ENCODE measurements around the gene LCLAT1. TPM values are rescaled to one million over a fixed set of nuclear protein-coding genes. Genes with fewer than 3 reads are reported as not detected.

LCLAT1 gene
- total RNA-seq, 2 donors from 2014 or later = 30.2 to 34.2 TPM

- H3K4me3 Mint-ChIP-seq = no peak overlapping the region
- TF ChIP-seq CTCF (conservative IDR thresholded peaks at IDR 0.05) = no peak
- no peaks in the 10 kb centered on the region for H3K9me3 Mint-ChIP-seq
- no peaks in the 10 kb centered on the region for H3K9me3 ChIP-seq (ENCODE audit: control insufficient read depth, low read length)
- DNase-seq = no peak
- no peaks in the 10 kb centered on the region for H3K36me3 Mint-ChIP-seq (ENCODE audit: low read depth)
- 96 to 100% methylated on average over 2 to 3 of the region's 3 CpGs for WGBS, 2 experiments (ENCODE audit: insufficient coverage in 1 of 2, insufficient read length in 1 of 2)
- H3K4me3 ChIP-seq (ENCODE audit: low read length) = no peak overlapping the region
- H3K9ac ChIP-seq (ENCODE audit: extremely low read depth, low read length, poor library complexity, severe bottlenecking) = no peak overlapping the region
- H3K27me3 Mint-ChIP-seq (ENCODE audit: insufficient read depth) = no peaks in the 10 kb centered on the region
- H3K27ac Mint-ChIP-seq = no peak overlapping the region
- H3K27ac ChIP-seq (ENCODE audit: low read depth, low read length) = no peak overlapping the region
- no peaks in the 10 kb centered on the region for H3K36me3 ChIP-seq (ENCODE audit: control insufficient read depth, insufficient read depth, low read length)
- H3K4me1 Mint-ChIP-seq = peaks cover 6% of the 10 kb centered on the region
- H3K4me1 ChIP-seq (ENCODE audit: control insufficient read depth, insufficient read depth, low read length) = no peaks in the 10 kb centered on the region
- H3K27me3 ChIP-seq (ENCODE audit: control insufficient read depth, insufficient read depth, low read length, poor library complexity, severe bottlenecking) = no peaks in the 10 kb centered on the region
These were observed 136.2 kb downstream of the LCLAT1 start for GRCh38 chr2:30583204-30583749.

DNA sequence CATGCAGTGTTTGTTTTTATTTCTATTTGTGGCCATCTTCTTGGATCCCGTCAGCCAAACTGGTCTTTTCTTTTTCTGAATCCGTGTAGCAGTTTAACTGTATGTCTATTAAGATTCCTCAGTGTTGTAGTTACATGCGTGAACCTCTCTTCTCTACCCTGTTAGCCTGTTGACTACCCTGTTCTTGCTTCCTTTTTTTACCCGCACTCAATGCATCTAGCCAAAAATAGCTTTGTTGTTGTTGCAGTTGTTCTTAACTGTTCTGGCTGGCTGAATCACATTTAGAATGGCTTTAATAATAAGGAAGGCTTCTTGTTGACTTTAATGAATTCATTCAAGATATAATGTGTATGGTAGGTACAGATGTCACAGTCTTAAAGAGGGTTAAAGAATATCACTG lies 137.1 kb downstream of the LCLAT1 start:
- Histone ChIP-seq H3K36me3 (ENCODE audit: control insufficient read depth, insufficient read depth, low read length) (no peaks in the 10 kb centered on the region), H3K9me3 (ENCODE audit: control insufficient read depth, low read length) (no peaks in the 10 kb centered on the region), H3K4me3 (ENCODE audit: low read length) (no peak overlapping the region), H3K27me3 (ENCODE audit: control insufficient read depth, insufficient read depth, low read length, poor library complexity, severe bottlenecking) (no peaks in the 10 kb centered on the region), H3K9ac (ENCODE audit: extremely low read depth, low read length, poor library complexity, severe bottlenecking) (no peak overlapping the region), H3K27ac (ENCODE audit: low read depth, low read length) (no peak overlapping the region), H3K4me1 (ENCODE audit: control insufficient read depth, insufficient read depth, low read length) (no peaks in the 10 kb centered on the region)
- 93 to 94% methylated on average over 2 to 4 of the region's 4 CpGs for WGBS, 2 experiments (ENCODE audit: insufficient coverage in 1 of 2, insufficient read length in 1 of 2)
- no peak for DNase-seq
- no peak for TF ChIP-seq CTCF (conservative IDR thresholded peaks at IDR 0.05)
- Mint-ChIP-seq H3K27me3 (ENCODE audit: insufficient read depth) (no peaks in the 10 kb centered on the region), H3K9me3 (no peaks in the 10 kb centered on the region), H3K4me3 (no peak overlapping the region), H3K27ac (peak overlapping the region; percentile 66), H3K36me3 (ENCODE audit: low read depth) (no peaks in the 10 kb centered on the region), H3K4me1 (peaks cover 4% of the 10 kb centered on the region)

GRCh38 chr2:30588994-30589393 lies 141.9 kb downstream of the LCLAT1 start:
- peaks cover 2% of the 10 kb centered on the region for H3K36me3 Mint-ChIP-seq (ENCODE audit: low read depth)
- H3K27me3 Mint-ChIP-seq (ENCODE audit: insufficient read depth) = no peaks in the 10 kb centered on the region
- no peaks in the 10 kb centered on the region for H3K4me1 Mint-ChIP-seq

More at GRCh38 chr2:30588994-30589393, 141.9 kb downstream of the LCLAT1 start:
- Histone ChIP-seq H3K9ac (ENCODE audit: extremely low read depth, low read length, poor library complexity, severe bottlenecking) (no peak overlapping the region), H3K36me3 (ENCODE audit: control insufficient read depth, insufficient read depth, low read length) (no peaks in the 10 kb centered on the region), H3K27ac (ENCODE audit: low read depth, low read length) (no peak overlapping the region), H3K4me3 (ENCODE audit: low read length) (no peak overlapping the region), H3K9me3 (ENCODE audit: control insufficient read depth, low read length) (no peaks in the 10 kb centered on the region), H3K27me3 (ENCODE audit: control insufficient read depth, insufficient read depth, low read length, poor library complexity, severe bottlenecking) (no peaks in the 10 kb centered on the region), H3K4me1 (ENCODE audit: control insufficient read depth, insufficient read depth, low read length) (no peaks in the 10 kb centered on the region)
- no peak overlapping the region for H3K27ac Mint-ChIP-seq
- TF ChIP-seq CTCF (conservative IDR thresholded peaks at IDR 0.05) = no peak
- H3K4me3 Mint-ChIP-seq = no peak overlapping the region
- H3K9me3 Mint-ChIP-seq = no peaks in the 10 kb centered on the region
- DNase-seq = no peak

All from endodermal cell (in vitro differentiated cells).